Measurements from ENCODE around the gene WDR26. TPM values are rescaled to one million over a fixed set of nuclear protein-coding genes. Genes with fewer than 3 reads are reported as not detected.

Gene WDR26
- total and polyA plus RNA-seq, 9 of the 15 experiments (the other 6 are each of a cell fraction or from before 2014, with no cell fraction given), result 11.5 to 66.0 (median 39.8) TPM

DNA sequence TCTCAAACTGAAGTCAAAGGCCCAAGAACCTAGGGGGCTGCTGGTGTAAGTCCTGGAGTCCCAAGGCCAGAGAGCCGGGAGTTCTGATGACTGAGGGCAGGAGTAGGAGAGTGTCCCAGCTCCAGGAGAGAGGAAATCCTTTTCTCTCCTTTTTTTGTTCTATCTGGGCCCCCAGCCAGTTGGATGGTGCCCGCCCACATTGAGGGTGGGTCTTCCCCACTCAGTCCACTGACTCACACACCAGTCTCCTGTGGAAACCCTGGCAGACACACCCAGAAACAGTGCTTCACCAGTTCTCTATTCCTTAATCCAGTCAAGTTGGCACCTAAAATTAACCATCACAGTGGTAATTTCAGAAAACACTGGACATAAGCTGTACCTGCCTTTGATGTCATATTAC lies 12.7 kb upstream of the WDR26 start:
- FAIRE-seq (no peak), ATAC-seq (no peak), DNase-seq (ENCODE audit: extremely low read depth in 1 of 4, low spot score in 3 of 4) (no peak)
- in situ Hi-C loops (cut with MboI) (no loop called here), intact Hi-C loops (cut with micrococcal nuclease) (no loop called here)
- Histone ChIP-seq H4K20me1 (replicated peaks; ENCODE audit: control insufficient read depth, insufficient read depth, low read length) (no peaks in the 10 kb centered on the region), H3K4me3 (no peak overlapping the region), H3K79me2 (ENCODE audit: control insufficient read depth, insufficient read depth, low read length) (no peaks in the 10 kb centered on the region), H3K36me3 (ENCODE audit: control insufficient read depth, insufficient read depth, low read length) (peaks cover 2% of the 10 kb centered on the region; the same call in 1 of the 3 replicates), H3K27me3 (ENCODE audit: control insufficient read depth in 2 of 2, insufficient read depth in 2 of 2, low read length in 2 of 2) (no peaks in the 10 kb centered on the region), H3K4me1 (replicated peaks in 1 of 2; ENCODE audit: control insufficient read depth in 2 of 2, insufficient read depth in 2 of 2, low read length in 2 of 2) (no peaks in the 10 kb centered on the region), H3K27ac (ENCODE audit: extremely low read depth, low read depth, low read length) (no peak overlapping the region), H3K4me2 (ENCODE audit: insufficient read depth, low read length) (no peak overlapping the region), H2AFZ (ENCODE audit: low read depth, low read length) (no peak overlapping the region), H3K9ac (ENCODE audit: insufficient read depth in 1 of 2, low read depth in 2 of 2, low read length in 2 of 2) (no peak overlapping the region; a peak in 1 of 4 replicates), H3K9me1 (ENCODE audit: control insufficient read depth, insufficient read depth, low read length) (no peaks in the 10 kb centered on the region), H3K9me3 (replicated peaks; ENCODE audit: control insufficient read depth, insufficient read depth, low read depth, low read length) (no peaks in the 10 kb centered on the region)
- WGBS (ENCODE audit: insufficient coverage, low coverage, missing lambda C conversion rate), result 88% methylated on average over 2 of the region's 2 CpGs
- ChIA-PET CTCF (ENCODE audit: low intra/inter-chr PET ratio) (no interaction called here), POLR2A (interaction anchor here (0.9 to 2.4 kb wide), 5 partner anchors 10 to 16 kb away, joined by 3 to 10 read pairs (median 6); no protein-coding TSS in a partner anchor)
- TF ChIP-seq SMARCA4 (IDR thresholded peaks at IDR 0.05) (no peak), TOE1 (IDR thresholded peaks at IDR 0.05; ENCODE audit: borderline replicate concordance) (no peak), TOE1 (CRISPR knock-in tag; IDR thresholded peaks at IDR 0.05; ENCODE audit: borderline replicate concordance, low read depth) (no peak), FOXK2 (conservative IDR thresholded peaks at IDR 0.05 in 1 of 2, IDR thresholded peaks at IDR 0.05 in 1 of 2; ENCODE audit: low read depth in 2 of 2) (no peak), ZNF395 (CRISPR knock-in tag; IDR thresholded peaks at IDR 0.05) (no peak), TAF9B (IDR thresholded peaks at IDR 0.05; ENCODE audit: partially characterized antibody) (no peak), ASH1L (IDR thresholded peaks at IDR 0.05; ENCODE audit: borderline replicate concordance, low read depth, partially characterized antibody) (no peak), CEBPG (CRISPR knock-in tag; IDR thresholded peaks at IDR 0.05) (no peak), CEBPG (tag; conservative IDR thresholded peaks at IDR 0.05 in 1 of 2, IDR thresholded peaks at IDR 0.05 in 1 of 2) (no peak), NR2C1 (IDR thresholded peaks at IDR 0.05) (no peak), NR2C1 (tag; IDR thresholded peaks at IDR 0.05) (no peak), ARID1B (IDR thresholded peaks at IDR 0.05) (no peak), SAP30 (IDR thresholded peaks at IDR 0.05; ENCODE audit: borderline replicate concordance, insufficient read depth, low read depth, low read length, poor library complexity, severe bottlenecking) (no peak), TRIM28 (IDR thresholded peaks at IDR 0.05) (no peak)
- TF ChIP-seq, protein P1, sequence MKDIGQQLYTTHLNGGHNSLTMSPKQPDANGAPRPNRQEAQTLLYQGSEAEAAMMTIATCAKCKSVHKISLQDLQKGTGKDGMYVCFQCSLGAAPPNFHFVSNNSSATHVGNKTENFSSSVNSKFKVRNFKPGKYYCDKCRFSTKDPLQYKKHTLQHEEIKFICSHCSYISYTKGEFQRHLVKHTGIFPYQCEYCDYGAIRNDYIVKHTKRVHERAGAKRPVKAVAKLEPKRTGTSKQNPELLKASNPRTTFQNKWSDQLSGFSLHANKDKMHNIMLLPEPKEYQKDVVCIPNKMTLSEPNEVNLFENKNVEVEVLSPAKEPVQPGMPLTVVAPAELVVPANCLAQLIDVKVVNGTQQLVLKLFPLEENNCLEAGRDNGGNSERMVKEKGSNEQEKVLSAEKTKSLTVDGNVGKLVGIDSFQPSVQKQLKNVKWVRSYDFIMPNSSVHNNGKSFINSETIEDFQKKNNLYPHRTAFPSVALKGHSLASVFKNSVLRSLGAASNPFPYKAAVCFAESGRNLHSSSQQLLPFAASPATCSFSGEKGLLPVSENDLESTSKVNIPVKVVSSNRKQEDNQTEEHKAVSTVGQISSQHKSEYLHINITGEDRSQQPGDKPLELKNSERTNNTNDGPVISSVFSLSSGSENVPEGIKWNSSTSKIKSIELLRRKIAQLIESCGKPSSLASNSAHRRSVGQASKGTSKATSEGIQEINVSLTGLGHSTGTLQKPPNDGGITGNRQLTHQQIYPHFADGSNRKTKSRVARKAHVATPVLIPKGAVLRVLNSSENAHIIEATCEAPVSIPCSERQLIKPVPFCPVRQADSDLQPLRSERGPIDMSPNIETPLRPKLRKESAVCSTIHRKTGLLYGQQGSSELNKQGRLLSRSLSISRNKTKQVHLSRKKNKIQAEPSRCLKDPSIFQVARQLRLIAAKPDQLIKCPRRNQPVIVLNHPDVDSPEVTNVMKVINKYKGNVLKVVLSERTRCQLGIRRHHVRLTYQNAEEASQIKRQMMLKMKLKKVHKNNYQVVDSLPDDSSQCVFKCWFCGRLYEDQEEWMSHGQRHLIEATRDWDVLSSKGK (CRISPR knock-in tag; IDR thresholded peaks at IDR 0.05), result no peak
- BruUV-seq (replicated peaks), result no TSS peak

All from K562 (cell line).